Activated gamma-delta T cell treated with anti-CD3 and anti-CD28 coated beads, Interleukin-2, amount 50 U/mL, for 16 hours (primary cell): ENCODE data around the gene ZSCAN18.

ENCODE experiments used
- DNase-seq: peaks from one replicate; pipeline ENCODE4 v3.0.0-alpha.2; 2020; ENCODE audit warnings: low read depth

The ZSCAN18 gene

DNA sequence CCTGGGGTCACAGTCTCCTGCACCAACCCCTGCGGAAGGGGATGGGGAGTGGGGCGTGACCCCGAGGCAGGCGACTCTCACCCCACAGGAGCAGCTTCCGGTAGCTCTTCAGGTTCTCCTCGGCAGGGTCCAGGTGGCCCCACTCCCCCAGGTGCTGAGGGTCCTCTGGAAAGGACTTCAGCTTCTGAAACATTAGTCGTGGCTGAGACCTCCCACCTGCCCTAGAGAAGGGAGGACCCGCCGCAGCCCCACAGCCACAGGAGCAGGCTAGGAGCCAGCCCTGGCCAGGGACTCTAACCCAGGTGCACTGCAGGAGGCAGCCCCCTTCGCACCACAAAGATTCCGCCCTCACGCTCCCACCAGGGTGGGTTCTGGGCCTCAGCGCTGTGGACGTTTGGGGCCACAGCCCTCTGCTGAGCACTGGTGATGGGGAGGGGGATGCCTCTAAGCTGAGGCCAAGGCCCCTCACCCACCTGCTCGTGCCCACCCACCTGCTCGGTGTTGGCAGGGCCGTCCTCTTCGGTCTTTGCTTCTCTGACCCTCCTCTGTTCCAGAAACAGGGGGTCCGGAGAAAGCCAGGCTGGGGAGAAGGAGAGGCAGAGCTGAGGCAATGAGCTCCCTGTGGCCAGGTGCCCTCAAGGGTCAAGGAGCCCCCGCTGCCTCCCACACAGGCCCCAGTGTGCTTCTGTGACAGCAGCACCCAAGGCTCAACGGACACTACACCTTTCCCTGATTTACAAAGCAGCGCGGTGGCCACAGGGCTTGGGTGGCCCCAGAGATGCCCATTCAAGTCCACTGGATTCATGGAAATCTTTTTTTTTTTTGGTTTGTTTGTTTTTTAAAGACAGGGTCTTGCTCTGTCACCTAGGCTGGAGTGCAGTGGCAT is 11.0 kb downstream of the ZSCAN18 start:
- DNase-seq, result no peak

DNA sequence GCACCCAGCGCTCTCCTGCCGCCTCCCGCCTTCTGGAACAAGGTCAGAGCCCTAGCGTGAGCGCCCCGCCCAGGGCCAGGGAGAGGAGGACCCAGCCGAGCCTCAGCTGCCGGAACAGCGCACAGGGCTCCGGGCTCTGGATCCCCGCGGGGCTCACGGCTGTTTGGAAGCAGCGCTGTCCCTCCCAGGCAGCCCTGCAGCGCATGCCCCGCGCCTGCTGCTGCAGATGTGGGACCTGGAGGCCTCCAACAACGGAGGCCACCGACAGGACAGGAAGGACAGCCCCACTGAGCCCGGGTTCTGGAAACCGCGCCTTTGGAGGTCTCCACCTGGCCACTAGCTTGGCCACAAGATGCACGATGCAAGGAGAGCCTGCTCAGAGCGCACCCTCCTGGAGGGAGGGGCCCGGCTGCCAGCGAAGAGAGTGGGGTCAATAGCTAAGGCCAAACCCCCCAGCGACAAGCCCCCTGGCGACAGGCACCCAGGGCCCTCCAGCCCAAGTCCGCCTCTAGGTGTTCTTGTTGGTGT is 12.6 kb downstream of the ZSCAN18 start:
- no peak for DNase-seq

- DNase-seq, result no peak
These were observed 13.3 kb downstream of the ZSCAN18 start for GRCh38 chr19:58084596-58085347.

- no peak for DNase-seq
These were observed 15.0 kb downstream of the ZSCAN18 start for GRCh38 chr19:58083021-58083420.

- no peak for DNase-seq
These were observed 18.2 kb downstream of the ZSCAN18 start for GRCh38 chr19:58079792-58080191.

DNA sequence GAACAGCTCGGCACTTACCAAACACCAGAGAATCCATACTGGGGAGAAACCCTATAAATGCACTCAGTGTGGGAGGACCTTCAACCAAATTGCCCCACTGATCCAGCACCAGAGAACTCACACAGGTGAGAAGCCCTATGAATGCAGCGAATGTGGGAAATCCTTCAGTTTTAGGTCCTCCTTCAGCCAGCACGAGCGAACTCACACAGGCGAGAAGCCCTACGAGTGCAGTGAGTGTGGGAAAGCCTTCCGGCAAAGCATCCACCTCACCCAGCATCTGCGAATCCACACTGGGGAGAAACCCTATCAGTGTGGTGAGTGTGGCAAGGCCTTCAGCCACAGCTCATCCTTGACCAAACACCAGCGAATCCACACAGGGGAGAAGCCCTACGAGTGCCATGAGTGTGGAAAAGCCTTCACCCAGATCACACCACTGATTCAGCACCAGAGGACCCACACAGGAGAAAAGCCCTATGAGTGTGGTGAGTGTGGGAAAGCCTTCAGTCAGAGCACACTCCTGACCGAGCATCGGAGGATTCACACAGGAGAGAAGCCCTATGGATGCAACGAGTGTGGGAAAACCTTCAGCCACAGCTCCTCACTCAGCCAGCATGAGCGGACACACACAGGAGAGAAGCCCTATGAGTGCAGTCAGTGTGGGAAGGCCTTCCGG is 30.7 kb downstream of the ZSCAN18 start:
- DNase-seq, result no peak

DNA sequence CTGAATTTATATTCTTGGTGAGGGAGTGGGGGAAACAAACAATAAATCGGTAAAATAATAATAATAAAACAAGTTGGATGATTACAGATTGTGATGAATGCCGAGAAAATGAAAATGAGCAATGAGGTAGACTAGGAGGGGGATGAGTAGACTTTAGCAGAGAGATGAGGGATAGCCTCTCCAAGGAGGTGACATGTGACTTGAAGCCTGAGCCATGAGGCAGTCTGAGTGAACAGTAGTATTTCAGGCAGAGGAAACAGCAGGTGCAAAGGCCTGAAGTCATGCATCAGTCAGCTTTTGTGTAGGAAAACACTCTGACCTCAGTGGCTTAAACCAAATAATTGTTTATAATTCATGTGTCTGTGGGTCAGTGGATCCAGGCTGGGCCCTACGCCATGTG is 34.3 kb downstream of the ZSCAN18 start:
- no peak for DNase-seq

- DNase-seq, result no peak
These were observed 37.8 kb downstream of the ZSCAN18 start for GRCh38 chr19:58060231-58060630.

- no peak for DNase-seq
These were observed 38.4 kb downstream of the ZSCAN18 start for GRCh38 chr19:58059671-58060078.

- DNase-seq, result peak; percentile 45
These were observed 38.9 kb downstream of the ZSCAN18 start, which contains the start of gene ZNF135 for GRCh38 chr19:58059003-58059670. ZNF135 (plus strand) TSS chr19:58059282; CDS start chr19:58060003, 721 bp downstream.

DNA sequence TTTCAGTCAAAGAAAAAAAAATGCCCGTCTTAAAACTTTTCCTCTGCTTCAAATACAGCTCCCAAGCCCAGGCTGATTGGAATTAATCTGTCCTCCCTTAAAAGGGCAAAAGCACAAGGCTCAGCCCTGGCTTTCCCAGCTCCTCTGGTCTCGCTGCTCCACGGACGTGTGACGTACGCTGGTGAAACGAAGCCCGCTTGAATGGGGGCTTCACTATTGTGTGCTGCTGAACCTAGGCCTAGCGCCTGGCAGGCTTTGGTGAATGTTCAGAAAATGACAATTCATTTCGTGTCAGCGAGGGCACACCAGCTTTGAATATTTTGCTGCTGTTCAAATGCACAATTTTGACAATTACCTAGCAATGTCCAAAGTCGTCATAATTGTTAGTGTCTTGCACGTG is 39.6 kb downstream of the ZSCAN18 start:
- DNase-seq, result no peak

DNA sequence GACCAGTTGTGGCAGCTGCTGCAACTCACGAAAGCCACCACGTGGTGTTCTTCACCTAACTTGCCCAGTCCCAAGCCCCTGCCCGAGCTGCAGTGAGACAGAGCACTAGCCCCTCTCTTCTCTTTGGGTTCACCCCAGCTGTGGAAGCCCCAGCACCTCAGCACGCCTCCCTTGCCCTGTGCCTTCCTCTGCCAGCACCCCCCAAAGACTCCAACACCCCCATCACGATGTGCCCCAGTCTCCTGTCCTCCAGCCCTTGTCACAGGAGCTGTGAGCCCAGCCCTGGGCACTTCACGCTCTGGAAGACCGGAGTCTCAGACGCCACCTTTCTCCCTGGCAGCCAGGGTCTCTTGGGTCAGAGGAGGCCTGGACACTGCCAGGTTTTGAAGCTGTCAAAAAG is 41.2 kb downstream of the ZSCAN18 start:
- no peak for DNase-seq

DNA sequence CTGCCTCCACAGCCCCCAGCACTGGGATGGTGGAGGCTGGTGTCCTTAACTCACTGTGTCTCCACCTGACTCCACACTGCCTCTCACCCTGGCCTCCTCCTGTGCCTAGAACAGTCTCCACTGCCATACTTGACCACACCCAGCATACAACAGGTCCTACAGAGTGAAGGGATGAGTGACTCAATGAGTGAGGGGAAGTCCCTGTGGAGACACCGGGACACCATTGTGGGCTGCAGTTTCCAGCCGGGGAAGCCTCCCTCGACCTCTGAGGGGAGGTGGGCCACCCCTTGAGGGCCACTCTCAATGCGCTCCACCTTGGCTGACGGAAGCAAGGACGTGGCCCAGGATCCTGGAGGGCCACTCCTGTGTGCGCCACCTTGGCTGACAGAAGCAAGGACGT is 41.8 kb downstream of the ZSCAN18 start:
- DNase-seq, result no peak

DNA sequence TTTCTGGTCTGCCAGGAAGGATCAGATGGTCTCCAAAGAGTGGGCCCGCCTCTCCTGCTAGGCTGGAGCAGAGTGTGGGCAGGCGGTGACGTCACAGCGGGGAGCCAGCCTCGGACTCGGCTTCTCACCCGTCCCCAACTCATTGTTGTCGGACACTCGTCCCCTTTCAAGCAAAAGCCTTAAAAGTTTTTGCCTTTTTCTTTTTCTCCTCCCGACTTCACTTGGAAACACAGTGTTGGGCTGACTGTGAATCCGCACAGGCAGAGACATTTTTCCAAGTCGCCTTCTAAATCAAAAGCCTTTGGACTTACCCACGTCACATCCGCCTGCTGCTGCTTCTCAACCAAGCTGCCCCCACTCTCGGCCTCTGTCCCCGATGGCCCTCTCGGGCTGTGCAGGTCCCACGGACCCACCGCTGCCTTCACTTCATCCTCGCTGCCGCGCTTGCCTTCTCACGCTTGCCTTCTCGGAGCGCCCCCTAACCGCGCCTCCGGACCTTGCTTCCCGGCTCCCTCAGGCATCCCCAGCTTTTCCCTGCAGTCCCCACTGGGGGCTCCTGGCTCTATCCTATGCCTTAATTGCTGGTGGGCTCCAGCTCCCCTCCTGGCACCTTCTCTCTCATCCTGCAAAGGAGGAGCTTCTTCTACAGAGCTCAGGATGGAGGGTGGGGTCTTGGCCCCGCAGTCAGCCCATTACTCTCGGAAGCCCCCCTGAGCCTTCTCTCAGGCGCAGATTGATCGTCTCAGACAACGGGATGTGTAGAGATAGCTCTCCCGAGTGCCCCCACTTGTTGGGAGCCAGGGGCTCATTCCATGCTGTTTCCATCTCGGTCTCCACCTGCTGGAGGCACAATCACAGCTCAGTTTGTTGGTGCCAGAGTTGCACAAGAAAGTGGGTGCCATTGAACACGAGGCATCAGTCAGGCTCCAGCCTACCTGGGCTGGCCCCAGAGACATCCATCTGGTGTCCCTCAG is 42.8 kb downstream of the ZSCAN18 start:
- no peak for DNase-seq

- no peak for DNase-seq
These were observed 44.4 kb downstream of the ZSCAN18 start for GRCh38 chr19:58053480-58054156.

- DNase-seq, result no peak
These were observed 45.8 kb downstream of the ZSCAN18 start for GRCh38 chr19:58052256-58052655.

GRCh38 chr19:58047672-58048071 is 50.4 kb downstream of the ZSCAN18 start:
- no peak for DNase-seq

DNA sequence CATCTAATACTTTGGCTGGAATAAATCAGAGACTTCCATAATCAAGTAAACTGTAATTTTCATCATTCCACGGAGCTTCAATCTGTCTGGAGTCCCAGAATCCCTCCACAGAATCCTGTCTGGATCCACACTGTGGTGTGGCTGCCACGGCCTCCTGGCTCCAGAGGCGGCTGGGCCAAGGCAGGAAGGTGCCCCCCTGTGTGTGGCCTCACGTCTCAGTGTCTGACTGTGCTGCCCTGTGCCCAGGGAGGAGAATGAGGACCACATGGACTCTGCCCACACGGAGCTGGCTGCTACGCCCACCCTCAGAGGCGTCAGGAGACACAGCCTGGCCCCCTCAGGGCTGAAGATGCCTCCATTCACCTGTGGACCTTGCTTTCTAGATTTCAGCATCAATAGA is 51.2 kb downstream of the ZSCAN18 start:
- DNase-seq, result no peak

- DNase-seq, result no peak
These were observed 52.5 kb downstream of the ZSCAN18 start for GRCh38 chr19:58045411-58046050.

GRCh38 chr19:58044886-58045285 is 53.1 kb downstream of the ZSCAN18 start:
- no peak for DNase-seq
